Stimulated activated CD4-positive, alpha-beta T cell treated with anti-CD3 and anti-CD28 coated beads, Interleukin-4, amount 100 ng/mL, for 4 hours (primary cell): ENCODE measurements around the gene WDR6.

ENCODE experiments used
- DNase-seq, 2 experiments: peaks; one replicate each; pipeline ENCODE4 v3.0.0-alpha.2; 2020

WDR6 gene

DNA sequence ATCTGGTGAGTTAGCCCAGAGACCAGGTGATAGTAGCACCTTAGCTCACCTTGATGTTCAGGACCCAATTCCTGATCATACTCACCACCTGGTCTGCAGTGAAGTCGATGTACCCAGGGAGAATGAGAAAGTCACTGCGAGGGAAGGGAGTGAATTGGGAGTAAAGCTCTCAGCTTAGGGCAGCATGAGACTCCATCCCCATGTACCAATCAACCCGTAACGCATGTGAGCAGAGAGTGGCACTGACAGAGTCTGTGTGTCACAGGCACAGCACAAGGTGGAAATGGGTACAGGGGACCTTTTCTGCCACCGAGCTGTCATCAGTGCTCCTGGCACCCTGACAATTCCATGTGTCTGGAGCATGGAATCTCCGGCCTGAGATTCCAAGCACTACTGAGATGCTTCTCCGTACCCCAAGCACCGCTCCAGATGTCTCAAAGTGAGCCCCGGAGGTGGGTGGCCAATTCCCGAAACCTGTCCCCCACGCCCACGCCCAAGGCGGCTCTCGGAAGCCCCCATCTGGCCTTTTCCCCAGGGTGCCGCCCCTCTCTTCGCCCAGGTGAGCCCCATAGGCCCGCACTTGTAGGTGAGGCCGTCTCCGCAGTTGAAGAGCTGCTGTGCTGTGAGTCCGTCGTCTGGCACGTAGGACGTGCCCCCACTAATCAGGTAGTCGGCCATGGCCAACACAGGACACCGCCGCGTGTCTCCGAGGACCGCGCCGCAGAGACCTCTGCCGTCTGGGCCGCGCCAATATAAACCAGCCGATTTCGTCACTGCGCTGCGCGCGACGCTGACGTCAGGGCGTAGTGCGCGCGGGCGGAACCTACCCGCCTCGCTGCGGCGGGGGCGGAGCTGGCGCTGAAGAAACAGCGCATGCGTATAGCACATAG, 21.7 kb downstream of the WDR6 start, which contains the start of gene IMPDH2:
Gene IMPDH2 (minus strand): TSS at position 726 of the 890 bp plus-strand sequence. CDS start 48 bp downstream, at position 678.
- DNase-seq = peak; percentile 92 to 93

DNA sequence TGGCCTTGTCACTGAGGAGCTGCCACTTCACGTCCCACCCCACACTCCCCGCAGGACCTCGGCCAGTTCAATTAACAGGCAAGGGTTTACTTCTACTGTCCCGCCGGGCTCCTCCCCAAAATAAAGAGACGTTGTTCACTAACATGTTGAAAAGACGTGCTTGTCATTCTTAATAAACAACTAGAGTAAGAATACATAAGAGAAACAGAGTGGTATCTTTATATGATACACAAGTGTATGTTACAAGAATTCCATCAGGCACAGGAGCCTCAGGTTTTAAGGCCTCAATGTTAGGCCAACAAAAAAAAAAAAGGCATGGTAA, 22.3 kb downstream of the WDR6 start:
- no peak for DNase-seq

GRCh38 chr3:49030321-49030720, 23.1 kb downstream of the WDR6 start:
- DNase-seq = no peak

GRCh38 chr3:49032646-49033304, 25.6 kb downstream of the WDR6 start:
- DNase-seq = no peak

- DNase-seq = no peak
Measured at GRCh38 chr3:49034650-49035049, 27.5 kb downstream of the WDR6 start.

DNA sequence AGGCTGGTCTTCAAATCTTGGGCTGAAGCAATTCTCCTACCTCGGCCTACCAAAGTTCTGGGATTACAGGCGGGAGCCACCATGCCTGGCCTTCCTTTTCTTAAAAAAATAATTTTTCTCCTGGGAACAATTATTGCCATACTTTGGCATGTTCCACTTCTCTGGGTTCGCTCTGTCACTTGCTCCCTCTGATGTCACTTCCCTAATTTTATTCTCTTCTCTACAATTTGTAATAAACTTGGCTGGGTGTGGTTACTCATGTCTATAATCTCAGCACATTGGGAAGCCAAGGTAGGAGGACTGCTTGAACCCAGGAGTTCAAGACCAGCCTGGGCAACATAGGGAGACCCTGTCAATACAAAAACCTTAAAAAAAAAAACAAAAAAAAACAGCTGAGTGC, 28.1 kb downstream of the WDR6 start:
- DNase-seq = no peak

GRCh38 chr3:49053543-49053942, 46.4 kb downstream of the WDR6 start:
- DNase-seq = no peak

DNA sequence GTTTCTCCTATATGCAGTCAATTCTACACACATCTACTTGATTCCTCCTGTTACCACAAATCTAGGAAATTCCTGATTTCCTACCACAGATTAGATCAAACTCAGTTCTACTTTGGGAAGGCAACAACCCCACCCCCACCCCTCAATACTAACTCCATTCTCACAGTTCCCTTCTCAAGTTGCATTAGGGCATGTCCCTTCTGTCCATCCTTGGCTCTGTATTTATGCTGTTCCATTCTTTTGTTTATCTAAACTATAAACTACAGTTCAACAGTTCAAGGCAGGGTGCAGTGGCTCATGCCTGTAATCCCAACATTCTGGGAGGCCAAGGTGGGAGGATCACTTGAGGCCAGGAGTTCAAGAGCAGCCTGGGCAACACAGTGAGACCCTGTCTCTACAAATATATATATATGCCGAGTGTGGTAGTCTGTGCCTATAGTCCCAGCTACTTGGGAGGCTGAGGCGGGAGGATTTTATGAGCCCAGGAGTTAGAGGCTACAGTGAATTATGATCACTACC, 47.2 kb downstream of the WDR6 start:
- no peak for DNase-seq

DNA sequence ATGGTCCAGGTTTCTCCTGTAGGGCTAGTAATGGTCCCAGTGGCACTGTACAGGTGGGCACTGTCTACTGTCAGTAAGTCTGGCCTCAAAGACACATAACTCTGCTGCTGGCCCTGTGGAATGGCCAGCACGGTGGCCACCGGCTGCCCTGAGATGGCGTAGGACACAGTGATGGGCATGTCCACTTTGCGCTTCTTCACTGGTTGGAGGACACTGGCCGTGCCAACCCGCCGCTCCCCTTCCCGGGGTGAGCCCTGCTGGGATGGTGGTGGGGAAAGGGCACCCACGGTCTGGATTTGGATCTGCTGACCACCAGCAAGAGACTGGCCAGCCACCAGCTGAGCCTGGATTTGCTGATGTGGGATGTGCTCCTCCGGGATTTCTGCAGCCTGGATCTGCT, 50.1 kb downstream of the WDR6 start:
- DNase-seq = no peak

GRCh38 chr3:49058011-49058410, 50.8 kb downstream of the WDR6 start:
- DNase-seq = no peak
